GM12891 (cell line): ENCODE data around the gene RPP14.

ENCODE experiments used
- PAX5 ChIP-seq: IDR thresholded peaks from 2 replicates; pipeline ENCODE4 v1.6.1; 2011; ENCODE audit warnings: low read length, moderate library complexity, mild to moderate bottlenecking; ENCODE audit not compliant: insufficient read depth, severe bottlenecking
- POLR2A ChIP-seq: IDR thresholded peaks from 2 replicates; pipeline ENCODE4 v1.6.1; 2011; ENCODE audit warnings: low read depth, low read length, control low read depth
- POLR2AphosphoS5 ChIP-seq: IDR thresholded peaks from 2 replicates; pipeline ENCODE4 v1.6.1; 2011; ENCODE audit warnings: low read depth, low read length, control low read depth
- POU2F2 ChIP-seq: IDR thresholded peaks from 2 replicates; pipeline ENCODE4 v1.6.1; 2011; ENCODE audit warnings: low read depth, mild to moderate bottlenecking, control low read depth, low read length, moderate library complexity
- SPI1 ChIP-seq: IDR thresholded peaks from 2 replicates; pipeline ENCODE4 v1.6.1; 2011; ENCODE audit warnings: low read depth, low read length, control low read depth
- TAF1 ChIP-seq: IDR thresholded peaks from 2 replicates; pipeline ENCODE4 v1.6.1; 2011; ENCODE audit warnings: low read depth, low read length, control low read depth

DNA sequence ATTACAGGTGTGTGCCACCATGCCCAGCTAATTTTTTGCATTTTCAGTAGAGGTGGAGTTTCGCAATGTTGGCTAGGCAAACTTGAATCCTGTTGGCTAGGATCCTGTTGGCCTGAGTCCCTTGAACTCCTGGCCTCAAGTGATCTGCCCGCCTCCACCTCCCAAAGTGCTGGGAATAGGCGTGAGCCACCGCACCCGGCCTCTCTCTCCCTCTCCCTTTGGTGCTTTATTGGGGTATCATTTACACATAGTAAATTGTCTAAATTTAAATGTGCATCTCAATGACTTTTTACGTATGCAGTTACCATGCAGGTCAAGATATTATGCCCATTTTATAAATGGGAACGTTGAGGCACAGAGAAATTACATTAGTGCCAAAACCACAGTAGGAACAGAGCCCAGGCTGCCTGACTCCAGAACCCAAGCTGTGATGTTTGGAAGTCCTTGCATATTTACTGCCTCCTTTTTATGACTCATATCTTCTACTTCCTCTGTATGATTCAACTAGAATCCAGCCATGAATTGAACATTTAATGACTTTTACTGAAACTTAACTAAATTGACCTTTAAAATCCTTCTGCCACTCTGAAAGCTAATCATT, 34.0 kb upstream of the RPP14 start:
- no peak for TF ChIP-seq POLR2AphosphoS5
- TF ChIP-seq POLR2A = no peak
- no peak for TF ChIP-seq POU2F2
- TF ChIP-seq SPI1 = no peak
- TF ChIP-seq TAF1 = no peak
- no peak for TF ChIP-seq PAX5
